AG09319 (cell line): ENCODE results near the gene ADGRD2.

Source experiments
- DNase-seq: peaks from one replicate; pipeline ENCODE4 v3.0.0-alpha.2; 2010; ENCODE audit warnings: low read depth; ENCODE audit errors: extremely low read depth
- CTCF ChIP-seq: IDR thresholded peaks from 2 replicates; pipeline ENCODE4 v1.5.1; 2011; ENCODE audit warnings: low read depth, mild to moderate bottlenecking, inconsistent platforms, low read length, moderate library complexity

Gene ADGRD2

GRCh38 chr9:124439086-124439485, 11.2 kb upstream of the ADGRD2 start:
- TF ChIP-seq CTCF: no peak
- DNase-seq: no peak

- no peak for DNase-seq
- TF ChIP-seq CTCF: no peak
Observed at GRCh38 chr9:124439686-124440243, 10.5 kb upstream of the ADGRD2 start.

GRCh38 chr9:124440786-124441185, 9.5 kb upstream of the ADGRD2 start:
- DNase-seq: no peak
- TF ChIP-seq CTCF: no peak

GRCh38 chr9:124441291-124441690, 9.0 kb upstream of the ADGRD2 start:
- TF ChIP-seq CTCF: no peak
- DNase-seq: no peak

- no peak for DNase-seq
- no peak for TF ChIP-seq CTCF
Observed at GRCh38 chr9:124442379-124442778, 7.9 kb upstream of the ADGRD2 start.

- no peak for TF ChIP-seq CTCF
Observed at GRCh38 chr9:124442826-124443225, 7.4 kb upstream of the ADGRD2 start.

GRCh38 chr9:124443625-124444024, 6.6 kb upstream of the ADGRD2 start:
- no peak for DNase-seq
- no peak for TF ChIP-seq CTCF

More at GRCh38 chr9:124442826-124443225, 7.4 kb upstream of the ADGRD2 start:
- no peak for DNase-seq
